Measurements from ENCODE around the gene LINC00632. TPM values are rescaled to one million over a fixed set of nuclear protein-coding genes. Genes with fewer than 3 reads are reported as not detected.

The LINC00632 gene
- polyA plus RNA-seq, 1 of the 3 experiments (the other 2 are of a cell fraction): 0.31 TPM

- TF ChIP-seq RAD21 (IDR thresholded peaks at IDR 0.05; ENCODE audit: low read length): peak; percentile 55
- 0 out of 2 replicates have a peak, but pooled peaks have one; percentile 2 for TF ChIP-seq SMC3 (IDR thresholded peaks at IDR 0.05; ENCODE audit: low read depth, low read length)
- TF ChIP-seq RCOR1 (IDR thresholded peaks at IDR 0.05; ENCODE audit: low read length): no peak
- TF ChIP-seq CTCF (IDR thresholded peaks at IDR 0.05): peak; percentile 76
- no peak for TF ChIP-seq TEAD4 (IDR thresholded peaks at IDR 0.05; ENCODE audit: borderline replicate concordance, insufficient read depth)
- TF ChIP-seq MXI1 (IDR thresholded peaks at IDR 0.05; ENCODE audit: low read depth, low read length): no peak
- Histone ChIP-seq H3K9me3 (no peaks in the 10 kb centered on the region), H3K9ac (no peak overlapping the region), H3K4me3 (ENCODE audit: low read depth in 2 of 2, low read length in 1 of 2) (no peak overlapping the region; a peak in 1 of 4 replicates), H3K9me2 (no peaks in the 10 kb centered on the region), H3K36me3 (replicated peaks in 1 of 2; ENCODE audit: control insufficient read depth in 1 of 2, insufficient read depth in 2 of 2, low read length in 1 of 2) (no peaks in the 10 kb centered on the region), H3K79me2 (ENCODE audit: insufficient read depth) (no peaks in the 10 kb centered on the region), H3K27me3 (ENCODE audit: insufficient read depth) (peaks cover 13% of the 10 kb centered on the region; the same call in 1 of the 2 replicates), H3F3A (replicated peaks; ENCODE audit: insufficient read depth) (no peaks in the 10 kb centered on the region), H2AFZ (ENCODE audit: low read depth) (no peak overlapping the region), H3K4me2 (no peak overlapping the region), H3K27ac (ENCODE audit: low read depth in 2 of 2, low read length in 1 of 2) (no peak overlapping the region), H3K4me1 (ENCODE audit: control insufficient read depth in 1 of 2, insufficient read depth in 2 of 2, low read depth in 1 of 2, low read length in 1 of 2) (no peaks in the 10 kb centered on the region; a peak in 1 of 4 replicates), H4K20me1 (ENCODE audit: insufficient read depth) (no peaks in the 10 kb centered on the region)
- WGBS (ENCODE audit: low lambda C conversion rate): 14% methylated on average over 6 of the region's 6 CpGs
- ChIA-PET CTCF (interaction anchor here (0.9 to 3.9 kb wide), 14 partner anchors 10 to 463 kb away, joined by 3 to 18 read pairs (median 4); no protein-coding TSS in a partner anchor), POLR2A (no interaction called here)
- DNase-seq: peak; percentile 19
Observed at GRCh38 chrX:140817943-140818342, 108.4 kb downstream of the LINC00632 start.

- H2AFZ ChIP-seq (ENCODE audit: low read depth): no peak overlapping the region
- no peaks in the 10 kb centered on the region for H3K79me2 ChIP-seq (ENCODE audit: insufficient read depth)
- H3K27me3 ChIP-seq (ENCODE audit: insufficient read depth): peaks cover 13% of the 10 kb centered on the region; the same call in 1 of the 2 replicates
- H3K4me3 ChIP-seq (ENCODE audit: low read depth in 2 of 2, low read length in 1 of 2): no peak overlapping the region
- H3K36me3 ChIP-seq (replicated peaks in 1 of 2; ENCODE audit: control insufficient read depth in 1 of 2, insufficient read depth in 2 of 2, low read length in 1 of 2): no peaks in the 10 kb centered on the region
- H4K20me1 ChIP-seq (ENCODE audit: insufficient read depth): no peaks in the 10 kb centered on the region
- H3F3A ChIP-seq (replicated peaks; ENCODE audit: insufficient read depth): no peaks in the 10 kb centered on the region
- ChIA-PET POLR2A (no interaction called here), CTCF (interaction anchor here (1.5 kb wide), 1 partner anchor 59 kb away, joined by 5 read pairs; no protein-coding TSS in a partner anchor)
- H3K9me2 ChIP-seq: no peaks in the 10 kb centered on the region
- no peak overlapping the region for H3K27ac ChIP-seq (ENCODE audit: low read depth in 2 of 2, low read length in 1 of 2)
- H3K4me1 ChIP-seq (ENCODE audit: control insufficient read depth in 1 of 2, insufficient read depth in 2 of 2, low read depth in 1 of 2, low read length in 1 of 2): no peaks in the 10 kb centered on the region
- H3K9ac ChIP-seq: no peak overlapping the region
- WGBS (ENCODE audit: low lambda C conversion rate): 6% methylated on average over 3 of the region's 3 CpGs
- no peaks in the 10 kb centered on the region for H3K9me3 ChIP-seq
- no peak overlapping the region for H3K4me2 ChIP-seq
- TF ChIP-seq JUND (IDR thresholded peaks at IDR 0.05): no peak
- TF ChIP-seq RCOR1 (IDR thresholded peaks at IDR 0.05; ENCODE audit: low read length): no peak
- no peak for TF ChIP-seq TAF1 (IDR thresholded peaks at IDR 0.05; ENCODE audit: borderline replicate concordance, low read depth, low read length)
- TF ChIP-seq GATA2 (CRISPR knock-in tag; IDR thresholded peaks at IDR 0.05): no peak
- no peak for TF ChIP-seq EZH2phosphoT487 (IDR thresholded peaks at IDR 0.05; ENCODE audit: borderline replicate concordance, low read depth)
- TF ChIP-seq USF2 (IDR thresholded peaks at IDR 0.05; ENCODE audit: borderline replicate concordance, low read depth, low read length): no peak
- no peak for TF ChIP-seq MAX (IDR thresholded peaks at IDR 0.05; ENCODE audit: low read depth)
- TF ChIP-seq RFX5 (IDR thresholded peaks at IDR 0.05; ENCODE audit: low read length): no peak
- TF ChIP-seq FOSL2 (IDR thresholded peaks at IDR 0.05; ENCODE audit: borderline replicate concordance, low read depth): no peak
- TF ChIP-seq FOXM1 (IDR thresholded peaks at IDR 0.05; ENCODE audit: low read depth): no peak
- TF ChIP-seq MEF2A (IDR thresholded peaks at IDR 0.05; ENCODE audit: borderline replicate concordance, low read depth): no peak
- TF ChIP-seq FOXJ3 (CRISPR knock-in tag; IDR thresholded peaks at IDR 0.05): no peak
- TF ChIP-seq POLR2AphosphoS5 (IDR thresholded peaks at IDR 0.05; ENCODE audit: low read depth, low read length): no peak
- no peak for TF ChIP-seq RXRA (IDR thresholded peaks at IDR 0.05; ENCODE audit: borderline replicate concordance, low read depth)
- TF ChIP-seq RAD21 (IDR thresholded peaks at IDR 0.05; ENCODE audit: low read length): no peak
- TF ChIP-seq SIN3A (IDR thresholded peaks at IDR 0.05; ENCODE audit: borderline replicate concordance, low read depth, low read length): no peak
- TF ChIP-seq TEAD4 (IDR thresholded peaks at IDR 0.05; ENCODE audit: borderline replicate concordance, insufficient read depth): no peak
- TF ChIP-seq GABPA (IDR thresholded peaks at IDR 0.05; ENCODE audit: low read depth): no peak
- no peak for TF ChIP-seq TCF12 (IDR thresholded peaks at IDR 0.05)
- no peak for DNase-seq
Observed at GRCh38 chrX:140821280-140821679, 111.7 kb downstream of the LINC00632 start.
